Panc1 (cell line): ENCODE results near the gene CRK. TPM values are rescaled to one million over a fixed set of nuclear protein-coding genes. Genes with fewer than 3 reads are reported as not detected.

Experiments
- ATAC-seq: fragments of 200-7000 bp; cut with Tn5 transposase; 2 replicates; pipeline ENCODE4 v1.9.1; 2020; ENCODE audit warnings: mild to moderate bottlenecking, moderate library complexity
- BruUV-seq: library from RNA; stranded (reverse); fragments of 400-500 nt; replicated peaks from 2 replicates; lab custom pipeline; 2021; lab: Mats Ljungman, UMichigan
- CTCF ChIA-PET: fragments of 300-600 bp; sonication (Branson Sonifier 250); formaldehyde crosslinking; loops from one replicate; lab custom pipeline; 2022; ENCODE audit warnings: antibody characterized with exemption; lab: Charles Lee
- POLR2A ChIA-PET: fragments of 300-600 bp; sonication (Branson Sonifier 250); formaldehyde crosslinking; loops from one replicate; lab custom pipeline; 2022; ENCODE audit warnings: antibody characterized with exemption; lab: Charles Lee
- DNase-seq: peaks from one replicate; pipeline ENCODE4 v3.0.0-alpha.2; 2010; ENCODE audit warnings: low read depth, low spot score
- H3K27ac ChIP-seq: 2 replicates; pipeline ENCODE4 v1.5.1; 2011; ENCODE audit warnings: mild to moderate bottlenecking, low read length, inconsistent platforms
- H3K27me3 ChIP-seq: fragments of 200-500 bp; sonication (Bioruptor generic); 2 replicates; pipeline ENCODE4 v1.6.0; 2014; ENCODE audit warnings: low read length, inconsistent platforms; ENCODE audit not compliant: control insufficient read depth, insufficient read depth
- H3K36me3 ChIP-seq: fragments of 200-500 bp; sonication (Bioruptor generic); 2 replicates; pipeline ENCODE4 v1.5.1; 2014; ENCODE audit warnings: inconsistent platforms, mild to moderate bottlenecking, low read length, moderate library complexity; ENCODE audit not compliant: control insufficient read depth, insufficient read depth
- H3K4me1 ChIP-seq: 2 replicates; pipeline ENCODE4 v1.5.1; 2011; ENCODE audit warnings: inconsistent platforms, mild to moderate bottlenecking, low read length, moderate library complexity; ENCODE audit not compliant: control insufficient read depth, insufficient read depth
- H3K4me3 ChIP-seq, 2 experiments: 2 replicates each; pipeline ENCODE4 v1.5.1; 2011 to 2012; ENCODE audit warnings: low read depth in 2 of 2, low read length in 2 of 2, mild to moderate bottlenecking in 2 of 2, inconsistent platforms in 1 of 2, moderate library complexity in 1 of 2
- H3K9me3 ChIP-seq: fragments of 200-500 bp; sonication (Bioruptor generic); 2 replicates; pipeline ENCODE4 v1.5.1; 2014; ENCODE audit warnings: low read depth, mild to moderate bottlenecking, inconsistent platforms, low read length, moderate library complexity; ENCODE audit not compliant: control insufficient read depth, insufficient read depth
- CTCF ChIP-seq: fragments of 450-650 bp; IDR thresholded peaks from 2 replicates; pipeline ENCODE4 v1.5.1; 2017; ENCODE audit warnings: mild to moderate bottlenecking
- POLR2AphosphoS5 ChIP-seq: IDR thresholded peaks from 2 replicates; pipeline ENCODE4 v1.6.1; 2012; ENCODE audit warnings: mild to moderate bottlenecking, low read depth, low read length, moderate library complexity
- SIN3A ChIP-seq: IDR thresholded peaks from 2 replicates; pipeline ENCODE4 v1.6.1; 2012; ENCODE audit warnings: low read depth, mild to moderate bottlenecking, low read length, moderate library complexity, borderline replicate concordance; ENCODE audit not compliant: insufficient read depth
- TCF7L2 ChIP-seq: IDR thresholded peaks from 2 replicates; pipeline ENCODE4 v1.6.1; 2011; ENCODE audit warnings: mild to moderate bottlenecking, low read depth, low read length, inconsistent platforms
- in situ Hi-C: cut with HindIII; loops from 2 replicates; pipeline ENCODE4 v1.10.0; 2016; ENCODE audit warnings: low sequenced_read_pairs, low pct_unique_long_range_greater_than_20kb
- intact Hi-C: fragments of 100-400 bp; cut with micrococcal nuclease; formaldehyde crosslinking; loops from one replicate; pipeline ENCODE4 v1.10.0; 2022; ENCODE audit not compliant: unreplicated experiment
- total RNA-seq: library from RNA; stranded (reverse); gene quantifications from one replicate; pipeline ENCODE4 v1.2.1, GENCODE V29; 2021; ENCODE audit not compliant: unreplicated experiment
- TF ChIP-seq, protein P1 (sequence below), 2 experiments: IDR thresholded peaks; 2 replicates each; pipeline ENCODE4 v1.6.1; 2011 to 2012; ENCODE audit warnings: low read depth in 2 of 2, control low read depth in 1 of 2, low read length in 1 of 2, mild to moderate bottlenecking in 1 of 2, moderate library complexity in 1 of 2; ENCODE audit not compliant: insufficient read depth in 1 of 2

CRK gene
- total RNA-seq, 1 experiment from 2014 or later = 67.0 TPM

GRCh38 chr17:1471490-1471889, 15.5 kb upstream of the CRK start:
- BruUV-seq = no TSS peak
- intact Hi-C loops = no loop called here
- POLR2A ChIA-PET = no interaction called here

DNA sequence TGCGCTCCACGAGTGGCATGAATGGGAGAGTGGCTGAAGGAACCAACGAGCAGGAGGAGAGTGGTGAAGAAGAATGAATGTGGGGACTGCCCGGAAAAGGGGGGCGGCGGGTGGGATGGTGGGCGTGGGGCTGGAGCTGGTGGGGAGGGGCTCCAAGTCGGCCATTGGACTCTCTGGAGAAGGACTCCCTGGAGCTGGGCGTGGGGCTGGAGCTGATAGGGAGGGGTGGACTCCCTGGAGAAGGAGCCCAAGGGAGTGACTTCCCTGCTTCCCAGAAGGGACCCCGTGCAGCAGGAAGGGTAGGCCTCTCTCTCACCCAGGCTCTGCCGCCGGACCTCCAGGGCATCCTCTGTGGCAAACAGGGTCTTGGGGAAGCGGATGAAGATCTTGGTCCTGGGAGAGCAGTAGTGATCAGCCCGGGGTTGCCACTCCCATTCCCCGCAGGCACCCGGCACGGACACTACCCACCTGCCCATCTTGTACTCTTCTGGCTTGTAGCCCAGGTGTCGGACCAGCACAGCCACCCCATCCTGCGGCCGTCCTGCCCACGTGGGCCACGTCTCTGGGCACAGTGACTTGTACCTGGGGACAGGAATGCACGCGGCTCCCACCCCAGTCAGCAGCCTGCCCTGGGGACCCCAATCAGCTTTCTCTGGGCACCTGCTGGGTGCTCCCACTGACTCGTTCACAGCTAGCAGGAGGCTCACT, 14.9 kb upstream of the CRK start:
- in situ Hi-C loops = no loop called here
- BruUV-seq = no TSS peak
- POLR2A ChIA-PET = no interaction called here
- TF ChIP-seq POLR2AphosphoS5 (no peak), CTCF (no peak), TCF7L2 (no peak), SIN3A (no peak)
- TF ChIP-seq, protein P1, sequence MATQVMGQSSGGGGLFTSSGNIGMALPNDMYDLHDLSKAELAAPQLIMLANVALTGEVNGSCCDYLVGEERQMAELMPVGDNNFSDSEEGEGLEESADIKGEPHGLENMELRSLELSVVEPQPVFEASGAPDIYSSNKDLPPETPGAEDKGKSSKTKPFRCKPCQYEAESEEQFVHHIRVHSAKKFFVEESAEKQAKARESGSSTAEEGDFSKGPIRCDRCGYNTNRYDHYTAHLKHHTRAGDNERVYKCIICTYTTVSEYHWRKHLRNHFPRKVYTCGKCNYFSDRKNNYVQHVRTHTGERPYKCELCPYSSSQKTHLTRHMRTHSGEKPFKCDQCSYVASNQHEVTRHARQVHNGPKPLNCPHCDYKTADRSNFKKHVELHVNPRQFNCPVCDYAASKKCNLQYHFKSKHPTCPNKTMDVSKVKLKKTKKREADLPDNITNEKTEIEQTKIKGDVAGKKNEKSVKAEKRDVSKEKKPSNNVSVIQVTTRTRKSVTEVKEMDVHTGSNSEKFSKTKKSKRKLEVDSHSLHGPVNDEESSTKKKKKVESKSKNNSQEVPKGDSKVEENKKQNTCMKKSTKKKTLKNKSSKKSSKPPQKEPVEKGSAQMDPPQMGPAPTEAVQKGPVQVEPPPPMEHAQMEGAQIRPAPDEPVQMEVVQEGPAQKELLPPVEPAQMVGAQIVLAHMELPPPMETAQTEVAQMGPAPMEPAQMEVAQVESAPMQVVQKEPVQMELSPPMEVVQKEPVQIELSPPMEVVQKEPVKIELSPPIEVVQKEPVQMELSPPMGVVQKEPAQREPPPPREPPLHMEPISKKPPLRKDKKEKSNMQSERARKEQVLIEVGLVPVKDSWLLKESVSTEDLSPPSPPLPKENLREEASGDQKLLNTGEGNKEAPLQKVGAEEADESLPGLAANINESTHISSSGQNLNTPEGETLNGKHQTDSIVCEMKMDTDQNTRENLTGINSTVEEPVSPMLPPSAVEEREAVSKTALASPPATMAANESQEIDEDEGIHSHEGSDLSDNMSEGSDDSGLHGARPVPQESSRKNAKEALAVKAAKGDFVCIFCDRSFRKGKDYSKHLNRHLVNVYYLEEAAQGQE (IDR thresholded peaks at IDR 0.05; ENCODE audit: insufficient read depth in 1 of 2, low read depth in 2 of 2, low read length in 1 of 2) = no peak
- Histone ChIP-seq H3K36me3 (peaks cover 5% of the 10 kb centered on the region), H3K4me3 (no peak overlapping the region), H3K9me3 (no peaks in the 10 kb centered on the region), H3K27me3 (no peaks in the 10 kb centered on the region), H3K4me1 (peaks cover 2% of the 10 kb centered on the region; the same call in 1 of the 2 replicates), H3K27ac (no peak overlapping the region)
- intact Hi-C loops = no loop called here
- ATAC-seq (no peak), DNase-seq (no peak)
- CTCF ChIA-PET = no interaction called here

More at GRCh38 chr17:1471490-1471889, 15.5 kb upstream of the CRK start:
- no peak for TF ChIP-seq POLR2AphosphoS5
- TF ChIP-seq, protein P1 (IDR thresholded peaks at IDR 0.05; ENCODE audit: insufficient read depth in 1 of 2, low read depth in 2 of 2, low read length in 1 of 2) = no peak
- TF ChIP-seq SIN3A = no peak
- TF ChIP-seq TCF7L2 = no peak
- no peak for TF ChIP-seq CTCF
- Histone ChIP-seq H3K27ac (no peak overlapping the region), H3K27me3 (no peaks in the 10 kb centered on the region), H3K36me3 (peaks cover 5% of the 10 kb centered on the region), H3K4me1 (peaks cover 2% of the 10 kb centered on the region; the same call in 1 of the 2 replicates), H3K4me3 (no peak overlapping the region), H3K9me3 (no peaks in the 10 kb centered on the region)
- CTCF ChIA-PET = no interaction called here
- ATAC-seq = no peak
- DNase-seq = no peak
- in situ Hi-C loops = no loop called here
